ENCODE measurements around the gene CFAP298.
"Not testable (repeated sequence)": the region's sequence is repeated elsewhere in the genome, so short reads cannot be mapped to it uniquely, and the experiment has no call there.

- TF ChIP-seq EZH2, CTCF, EZH2phosphoT487 (IDR thresholded peaks at IDR 0.05): not testable (repeated sequence)
These were observed 50.7 kb downstream of the CFAP298 start for GRCh38 chr21:32561476-32561875.

Data from neural progenitor cell (in vitro differentiated cells).